HepG2 (cell line): ENCODE results near the gene RPTOR. TPM values are rescaled to one million over a fixed set of nuclear protein-coding genes. Genes with fewer than 3 reads are reported as not detected.

ENCODE experiments used
- ATAC-seq: fragments of 200-7000 bp; cut with Tn5 transposase; 3 replicates; pipeline ENCODE4 v1.9.1; 2020; ENCODE audit warnings: mild to moderate bottlenecking, moderate library complexity
- BruUV-seq: library from RNA; stranded (reverse); fragments of 400-500 nt; replicated peaks from 2 replicates; lab custom pipeline; 2021; lab: Mats Ljungman, UMichigan
- CTCF ChIA-PET: fragments of 300-600 bp; formaldehyde crosslinking; extraction: SDS; loops from one replicate; lab custom pipeline; 2021; ENCODE audit warnings: low total read pairs, inconsistent platforms, low intra/inter-chr PET ratio; lab: Yijun Ruan, JAX
- POLR2A ChIA-PET: fragments of 350-600 bp; sonication (Branson Sonifier 250); formaldehyde crosslinking; loops from one replicate; lab custom pipeline; 2020; ENCODE audit warnings: antibody characterized with exemption, inconsistent platforms; lab: Yijun Ruan, JAX
- DNase-seq: peaks from one replicate; pipeline ENCODE4 v3.0.0-alpha.2; 2015; ENCODE audit warnings: low spot score
- FAIRE-seq: peaks from 3 replicates; lab custom pipeline; 2011; peaks lifted over from hg19 to GRCh38; lab: Jason Lieb, UNC
- H2AFZ ChIP-seq: one replicate; pipeline ENCODE4 v1.6.1; 2011; ENCODE audit warnings: low read length, inconsistent platforms
- H3K27ac ChIP-seq: fragments of 300-600 bp; 3 replicates; pipeline ENCODE4 v1.8.0; 2011; ENCODE audit warnings: mixed run types, mild to moderate bottlenecking, mixed read lengths, low read length, inconsistent platforms; ENCODE audit not compliant: insufficient read depth; ENCODE audit errors: extremely low read length
- H3K27me3 ChIP-seq, 2 experiments: fragments of 200-600 bp in 1 of 2; 2 replicates in 1 of 2; 3 replicates in 1 of 2; pipeline versions ENCODE4 v1.6.0 to v1.8.0; 2011; ENCODE audit warnings: low read length in 2 of 2, mild to moderate bottlenecking in 2 of 2, moderate library complexity in 2 of 2, inconsistent platforms in 1 of 2; ENCODE audit not compliant: insufficient read depth in 2 of 2, control insufficient read depth in 1 of 2
- H3K36me3 ChIP-seq, 2 experiments: fragments of 200-600 bp in 1 of 2; replicated peaks in 1 of 2; 2 replicates in 1 of 2; 3 replicates in 1 of 2; pipeline versions ENCODE4 v1.5.1 to v1.8.0; 2011; ENCODE audit warnings: low read length in 2 of 2, inconsistent platforms in 1 of 2; ENCODE audit not compliant: insufficient read depth in 2 of 2, control insufficient read depth in 1 of 2
- H3K4me1 ChIP-seq: 2 replicates; pipeline ENCODE4 v1.5.1; 2012; ENCODE audit warnings: low read length, inconsistent platforms; ENCODE audit not compliant: insufficient read depth
- H3K4me2 ChIP-seq: 2 replicates; pipeline ENCODE4 v1.6.0; 2011; ENCODE audit warnings: low read depth, low read length, inconsistent platforms
- H3K4me3 ChIP-seq, 3 experiments: fragments of 200-600 bp in 1 of 3; sonication (generic), shearing (Covaris generic) in 1 of 3; replicated peaks in 1 of 3; 2 replicates each; pipeline ENCODE4 v1.5.1; 2011 to 2016; ENCODE audit warnings: low read length in 3 of 3, inconsistent platforms in 2 of 3, low read depth in 2 of 3, mild to moderate bottlenecking in 2 of 3, control low read depth in 1 of 3, mixed read lengths in 1 of 3; ENCODE audit not compliant: insufficient read depth in 1 of 3
- H3K79me2 ChIP-seq: one replicate; pipeline ENCODE4 v1.6.1; 2011; ENCODE audit warnings: low read length, inconsistent platforms; ENCODE audit not compliant: insufficient read depth
- H3K9ac ChIP-seq: 2 replicates; pipeline ENCODE4 v1.6.0; 2011; ENCODE audit warnings: mild to moderate bottlenecking, low read depth, low read length, inconsistent platforms; ENCODE audit not compliant: insufficient read depth
- H3K9me3 ChIP-seq: 2 replicates; pipeline ENCODE4 v1.5.1; 2012; ENCODE audit warnings: mild to moderate bottlenecking, low read length
- H4K20me1 ChIP-seq: 2 replicates; pipeline ENCODE4 v1.6.0; 2011; ENCODE audit warnings: inconsistent platforms, mild to moderate bottlenecking, low read length, moderate library complexity; ENCODE audit not compliant: insufficient read depth
- EHMT2 ChIP-seq: fragments of 200-600 bp; sonication (generic); IDR thresholded peaks from 2 replicates; pipeline ENCODE4 v1.7.0; 2017; ENCODE audit warnings: antibody characterized with exemption, low read depth, low read length, borderline replicate concordance
- HES4 ChIP-seq: sonication (generic); formaldehyde crosslinking; IDR thresholded peaks from 2 replicates; pipeline ENCODE4 v1.9.0; 2021; ENCODE audit warnings: mild to moderate bottlenecking, missing genetic modification reagents, borderline replicate concordance
- HOMEZ ChIP-seq: IDR thresholded peaks from 2 replicates; pipeline ENCODE4 v1.6.1; 2016; ENCODE audit warnings: low read depth
- MIER3 ChIP-seq: IDR thresholded peaks from 2 replicates; pipeline ENCODE4 v1.6.1; 2016; ENCODE audit warnings: missing compliant biosample characterization, borderline replicate concordance
- POLR2AphosphoS5 ChIP-seq: IDR thresholded peaks from 2 replicates; pipeline ENCODE4 v1.6.1; 2012; ENCODE audit warnings: low read depth, low read length
- RARG ChIP-seq: sonication (generic); formaldehyde crosslinking; IDR thresholded peaks from 2 replicates; pipeline ENCODE4 v1.4.0; 2020; ENCODE audit warnings: low read depth, mild to moderate bottlenecking, missing genetic modification reagents
- RNF219 ChIP-seq: sonication (generic); formaldehyde crosslinking; IDR thresholded peaks from 2 replicates; pipeline ENCODE4 v1.5.0; 2020; ENCODE audit warnings: mild to moderate bottlenecking, missing genetic modification reagents
- ZMAT5 ChIP-seq: sonication (generic); formaldehyde crosslinking; IDR thresholded peaks from 2 replicates; pipeline ENCODE4 v1.5.0; 2020; ENCODE audit warnings: mild to moderate bottlenecking, low read depth, missing genetic modification reagents, borderline replicate concordance
- ZNF431 ChIP-seq: sonication (generic); formaldehyde crosslinking; IDR thresholded peaks from 2 replicates; pipeline ENCODE4 v1.9.0; 2022; ENCODE audit warnings: missing genetic modification reagents, low read depth, mild to moderate bottlenecking, borderline replicate concordance
- ZNF709 ChIP-seq: sonication (generic); formaldehyde crosslinking; IDR thresholded peaks from 2 replicates; pipeline ENCODE4 v1.5.0; 2020; ENCODE audit warnings: mild to moderate bottlenecking, missing genetic modification reagents
- ZNF768 ChIP-seq: sonication (generic); formaldehyde crosslinking; IDR thresholded peaks from 2 replicates; pipeline ENCODE4 v1.4.0; 2020; ENCODE audit warnings: missing genetic modification reagents
- ZNF775 ChIP-seq: sonication (generic); formaldehyde crosslinking; IDR thresholded peaks from 2 replicates; pipeline ENCODE4 v1.4.0; 2020; ENCODE audit warnings: missing genetic modification reagents, mild to moderate bottlenecking, moderate library complexity, borderline replicate concordance
- ZSCAN21 ChIP-seq: sonication (generic); formaldehyde crosslinking; IDR thresholded peaks from 2 replicates; pipeline ENCODE4 v1.8.0; 2022; ENCODE audit warnings: mild to moderate bottlenecking, missing genetic modification reagents, moderate library complexity, borderline replicate concordance
- WGBS: methylation state at CpG from one replicate; pipeline ENCODE4 v1.1.6; 2017; ENCODE audit warnings: low lambda C conversion rate; 5-methylcytosine and 5-hydroxymethylcytosine counted together
- in situ Hi-C: cut with HindIII; loops from 2 replicates; pipeline ENCODE4 v1.10.0; 2017; ENCODE audit warnings: low pct_unique_long_range_greater_than_20kb; ENCODE audit not compliant: extremely low pct_ligation_motif_present
- intact Hi-C: fragments of 100-400 bp; cut with micrococcal nuclease; formaldehyde crosslinking; loops from one replicate; pipeline ENCODE4 v1.10.0; 2022; ENCODE audit not compliant: unreplicated experiment
- polyA plus RNA-seq, 8 experiments: library from polyadenylated mRNA; depleted of rRNA in 3 of 8; stranded (reverse) in 7 of 8; unstranded in 1 of 8; fragments of >200 nt; fragmentation: Illumina TruSeq in 4 of 8; extraction: Trizol in 4 of 8; gene quantifications; 2 replicates each; pipeline versions ENCODE4 v1.2.1 to v1.2.3, GENCODE V29; 2011 to 2016; ENCODE audit warnings: low read depth in 4 of 8, missing spikeins in 1 of 8, mixed read lengths in 1 of 8; ENCODE audit not compliant: insufficient read depth in 1 of 8
- total RNA-seq, 5 experiments: library from RNA; depleted of rRNA; stranded (reverse); fragments of >200 nt; fragmentation: Illumina TruSeq; extraction: Trizol; gene quantifications; 2 replicates each; pipeline ENCODE4 v1.2.3, GENCODE V29; 2016; ENCODE audit warnings: low read depth in 1 of 5

The RPTOR gene
- total and polyA plus RNA-seq, 2 of the 13 experiments (the other 11 are each of a cell fraction or from before 2014, with no cell fraction given), result 6.6 to 25.3 TPM

- in situ Hi-C loops, result no loop called here
- H3K9me3 ChIP-seq, result no peaks in the 10 kb centered on the region
- ATAC-seq (no peak; the same call in 2 of the 3 replicates), DNase-seq (no peak), FAIRE-seq (no peak)
- H3K27me3 ChIP-seq, result no peaks in the 10 kb centered on the region
- ChIA-PET CTCF (no interaction called here), POLR2A (no interaction called here)
- H4K20me1 ChIP-seq, result no peaks in the 10 kb centered on the region
- H2AFZ ChIP-seq, result no peak overlapping the region
- 98% methylated on average over 13 of the region's 13 CpGs for whole genome bisulfite sequencing
- no peaks in the 10 kb centered on the region for H3K79me2 ChIP-seq
- no peak overlapping the region for H3K4me2 ChIP-seq
- H3K9ac ChIP-seq, result no peak overlapping the region
- no peak for TF ChIP-seq ZNF431 (CRISPR knock-in tag)
- no peak for TF ChIP-seq ZNF709 (CRISPR knock-in tag)
- no peak for TF ChIP-seq ZSCAN21 (CRISPR knock-in tag)
- no peak for TF ChIP-seq RARG
- no peak for TF ChIP-seq EHMT2
- no peak for TF ChIP-seq RNF219
- no peak for TF ChIP-seq ZNF768 (CRISPR knock-in tag)
- no peak for TF ChIP-seq ZNF775 (CRISPR knock-in tag)
- TF ChIP-seq HES4 (CRISPR knock-in tag), result no peak
- no peak for TF ChIP-seq ZMAT5 (CRISPR knock-in tag)
- no peak for TF ChIP-seq MIER3
- TF ChIP-seq HOMEZ, result no peak
- no peak for TF ChIP-seq POLR2AphosphoS5
- no peaks in the 10 kb centered on the region for H3K4me1 ChIP-seq
- H3K27ac ChIP-seq, result no peak overlapping the region
- no TSS peak for BruUV-seq
- intact Hi-C loops, result no loop called here
- H3K36me3 ChIP-seq, result peaks cover 8 to 18% of the 10 kb centered on the region in 2 experiments; a peak in 4 of 5 replicates
- no peak overlapping the region for H3K4me3 ChIP-seq
These were observed 387.0 kb downstream of the RPTOR start for GRCh38 chr17:80931421-80932265.
